Fibroblast of lung (primary cell): Measurements from ENCODE around the gene LHFPL2.

Source experiments
- EZH2 ChIP-seq: IDR thresholded peaks from 2 replicates; pipeline ENCODE4 v1.5.1; 2012; ENCODE audit warnings: low read length, control low read depth, mild to moderate bottlenecking; ENCODE audit errors: missing control alignments
- TF ChIP-seq, protein P1 (sequence below), 2 donors: IDR thresholded peaks in 1 of 2; conservative IDR thresholded peaks in 1 of 2; 1 replicate in 1 of 2; 2 replicates in 1 of 2; pipeline ENCODE4 v1.5.1; 2011 to 2012; ENCODE audit warnings: low read length in 2 of 2, control low read depth in 1 of 2, inconsistent platforms in 1 of 2, low read depth in 1 of 2, mild to moderate bottlenecking in 1 of 2

DNA sequence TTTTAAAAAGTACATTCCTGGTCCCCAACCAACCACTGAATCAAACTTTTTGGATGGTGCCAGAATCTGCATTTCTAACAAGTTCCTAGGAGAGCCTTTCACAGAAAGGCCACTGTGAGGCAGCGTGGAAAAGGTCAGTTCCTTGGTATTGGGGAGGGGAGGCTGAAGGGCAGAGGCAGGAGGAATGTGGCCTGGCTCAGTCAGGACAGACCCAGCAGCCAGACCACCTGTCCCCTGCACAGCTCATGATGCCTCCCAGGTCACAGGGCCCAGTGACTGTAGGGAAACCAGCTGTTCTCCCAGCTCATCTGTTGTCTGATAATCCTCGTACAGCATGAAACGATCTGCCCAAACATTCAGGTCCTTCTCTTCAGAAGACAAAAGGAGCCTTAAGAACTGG lies 132.9 kb downstream of the LHFPL2 start:
- TF ChIP-seq, protein P1, sequence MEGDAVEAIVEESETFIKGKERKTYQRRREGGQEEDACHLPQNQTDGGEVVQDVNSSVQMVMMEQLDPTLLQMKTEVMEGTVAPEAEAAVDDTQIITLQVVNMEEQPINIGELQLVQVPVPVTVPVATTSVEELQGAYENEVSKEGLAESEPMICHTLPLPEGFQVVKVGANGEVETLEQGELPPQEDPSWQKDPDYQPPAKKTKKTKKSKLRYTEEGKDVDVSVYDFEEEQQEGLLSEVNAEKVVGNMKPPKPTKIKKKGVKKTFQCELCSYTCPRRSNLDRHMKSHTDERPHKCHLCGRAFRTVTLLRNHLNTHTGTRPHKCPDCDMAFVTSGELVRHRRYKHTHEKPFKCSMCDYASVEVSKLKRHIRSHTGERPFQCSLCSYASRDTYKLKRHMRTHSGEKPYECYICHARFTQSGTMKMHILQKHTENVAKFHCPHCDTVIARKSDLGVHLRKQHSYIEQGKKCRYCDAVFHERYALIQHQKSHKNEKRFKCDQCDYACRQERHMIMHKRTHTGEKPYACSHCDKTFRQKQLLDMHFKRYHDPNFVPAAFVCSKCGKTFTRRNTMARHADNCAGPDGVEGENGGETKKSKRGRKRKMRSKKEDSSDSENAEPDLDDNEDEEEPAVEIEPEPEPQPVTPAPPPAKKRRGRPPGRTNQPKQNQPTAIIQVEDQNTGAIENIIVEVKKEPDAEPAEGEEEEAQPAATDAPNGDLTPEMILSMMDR (conservative IDR thresholded peaks at IDR 0.05 in 1 of 2, IDR thresholded peaks at IDR 0.05 in 1 of 2; ENCODE audit: low read depth in 1 of 2, low read length in 2 of 2) = no peak
- TF ChIP-seq EZH2 = no peak
